AG04449 (cell line): ENCODE data around the gene FAM185A.

ENCODE experiments used
- CTCF ChIA-PET: fragments of 350-600 bp; formaldehyde crosslinking; extraction: SDS; loops from one replicate; lab custom pipeline; 2021; ENCODE audit warnings: antibody characterized with exemption; lab: Yijun Ruan, JAX
- POLR2A ChIA-PET: fragments of 400-600, 350-600 bp; formaldehyde crosslinking; extraction: SDS; loops from one replicate; lab custom pipeline; 2020; ENCODE audit warnings: antibody characterized with exemption, inconsistent platforms; lab: Yijun Ruan, JAX
- DNase-seq: peaks from one replicate; pipeline ENCODE4 v3.0.0-alpha.2; 2010; ENCODE audit warnings: low read depth, low spot score
- H3K4me3 ChIP-seq: 2 replicates; pipeline ENCODE4 v1.5.1; 2011; ENCODE audit warnings: low read depth, mild to moderate bottlenecking, control low read depth, low read length
- CTCF ChIP-seq: IDR thresholded peaks from one replicate; pipeline ENCODE4 v1.5.1; 2011; ENCODE audit warnings: mild to moderate bottlenecking, moderate library complexity, low read length, control low read depth, inconsistent platforms; ENCODE audit not compliant: insufficient read depth; ENCODE audit errors: missing control alignments

The FAM185A gene

GRCh38 chr7:102829075-102829474 lies 80.3 kb downstream of the FAM185A start:
- H3K4me3 ChIP-seq: no peak overlapping the region
- ChIA-PET CTCF (interaction anchor here (2.6 kb wide), 1 partner anchor 233 kb away, joined by 11 read pairs; no protein-coding TSS in a partner anchor), POLR2A (no interaction called here)
- no peak for TF ChIP-seq CTCF
- DNase-seq: no peak

DNA sequence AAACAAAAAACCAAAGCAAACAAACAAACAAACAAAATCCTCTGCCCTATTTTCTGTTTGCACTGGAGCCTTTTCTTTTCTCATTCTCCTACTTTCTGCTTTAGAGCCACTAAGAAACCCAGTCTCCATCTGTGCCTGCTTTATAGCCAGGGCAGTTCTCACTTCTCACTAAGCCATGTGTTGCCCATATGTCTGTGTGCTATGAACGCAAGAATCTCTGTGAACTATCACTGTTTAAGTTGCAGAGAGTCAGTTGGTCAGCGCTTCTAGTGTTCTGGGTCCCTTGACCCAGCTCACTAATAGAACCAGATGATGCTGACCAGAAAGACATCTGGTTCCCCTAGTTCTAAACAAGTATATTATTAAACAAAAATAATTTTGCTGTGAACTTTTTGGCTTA lies 81.4 kb downstream of the FAM185A start:
- ChIA-PET POLR2A (no interaction called here), CTCF (interaction anchor here (2.6 kb wide), 1 partner anchor 232 kb away, joined by 11 read pairs; no protein-coding TSS in a partner anchor)
- H3K4me3 ChIP-seq: no peak overlapping the region
- no peak for DNase-seq
- no peak for TF ChIP-seq CTCF

DNA sequence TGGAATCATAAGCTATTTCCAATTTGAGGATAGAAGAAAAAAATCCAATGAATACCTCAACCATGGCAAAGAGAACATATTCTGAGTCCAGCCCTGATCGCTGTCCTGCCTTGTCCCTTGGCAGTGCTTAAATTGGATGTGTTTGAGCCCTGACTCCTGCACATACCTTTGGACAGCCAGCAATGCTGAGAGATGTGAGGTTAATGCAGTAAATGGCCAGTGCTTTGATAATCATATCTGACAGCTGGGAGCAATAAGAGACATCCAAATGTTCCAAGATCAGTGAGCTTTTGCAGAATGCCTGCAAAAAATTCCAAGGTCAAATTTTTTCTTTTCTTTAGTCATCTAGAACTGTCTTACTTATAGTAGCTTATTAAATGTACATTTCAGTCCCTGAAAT lies 83.9 kb downstream of the FAM185A start:
- DNase-seq: no peak
- H3K4me3 ChIP-seq: no peak overlapping the region
- TF ChIP-seq CTCF: no peak
- ChIA-PET POLR2A (no interaction called here), CTCF (interaction anchor here (1.1 to 1.8 kb wide), 2 partner anchors 11 to 229 kb away, joined by 3 to 8 read pairs; no protein-coding TSS in a partner anchor)

- POLR2A ChIA-PET: no interaction called here
- CTCF ChIA-PET: no interaction called here
- no peak for TF ChIP-seq CTCF
- no peak for DNase-seq
- H3K4me3 ChIP-seq: no peak overlapping the region
These were observed 84.5 kb downstream of the FAM185A start for GRCh38 chr7:102833343-102833742.

DNA sequence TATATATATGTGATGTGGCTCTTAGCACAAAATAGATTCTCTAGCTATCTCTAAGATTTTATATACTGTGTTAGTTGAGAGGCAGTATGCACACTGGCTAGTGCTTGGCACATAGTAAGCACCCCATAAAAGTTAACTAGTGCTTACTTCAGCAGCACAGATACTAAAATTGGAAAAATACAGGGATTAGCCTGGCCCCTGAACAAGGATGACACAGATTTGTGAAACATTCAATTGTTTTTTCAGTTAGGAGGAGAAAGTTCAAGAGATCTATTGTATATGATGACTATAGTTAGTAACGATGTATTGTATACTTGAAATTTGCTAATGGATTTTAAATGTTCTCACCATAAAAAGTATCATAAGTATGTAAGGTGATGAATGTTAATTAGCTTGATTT lies 85.7 kb downstream of the FAM185A start:
- no peak for DNase-seq
- CTCF ChIA-PET: interaction anchor here (0.9 to 1.1 kb wide), 2 partner anchors 15 to 227 kb away, joined by 3 read pairs; no protein-coding TSS in a partner anchor
- TF ChIP-seq CTCF: no peak
- H3K4me3 ChIP-seq: no peak overlapping the region
- POLR2A ChIA-PET: no interaction called here

GRCh38 chr7:102834999-102835398 lies 86.2 kb downstream of the FAM185A start:
- ChIA-PET POLR2A (no interaction called here), CTCF (interaction anchor here (0.9 kb wide), 1 partner anchor 15 kb away, joined by 3 read pairs; no protein-coding TSS in a partner anchor)
- no peak for TF ChIP-seq CTCF
- H3K4me3 ChIP-seq: no peak overlapping the region
- DNase-seq: no peak
